ENCODE data around the gene CDH4. TPM values are rescaled to one million over a fixed set of nuclear protein-coding genes. Genes with fewer than 3 reads are reported as not detected.

CDH4 gene
- total RNA-seq, 1 experiment from 2014 or later = not detected

DNA sequence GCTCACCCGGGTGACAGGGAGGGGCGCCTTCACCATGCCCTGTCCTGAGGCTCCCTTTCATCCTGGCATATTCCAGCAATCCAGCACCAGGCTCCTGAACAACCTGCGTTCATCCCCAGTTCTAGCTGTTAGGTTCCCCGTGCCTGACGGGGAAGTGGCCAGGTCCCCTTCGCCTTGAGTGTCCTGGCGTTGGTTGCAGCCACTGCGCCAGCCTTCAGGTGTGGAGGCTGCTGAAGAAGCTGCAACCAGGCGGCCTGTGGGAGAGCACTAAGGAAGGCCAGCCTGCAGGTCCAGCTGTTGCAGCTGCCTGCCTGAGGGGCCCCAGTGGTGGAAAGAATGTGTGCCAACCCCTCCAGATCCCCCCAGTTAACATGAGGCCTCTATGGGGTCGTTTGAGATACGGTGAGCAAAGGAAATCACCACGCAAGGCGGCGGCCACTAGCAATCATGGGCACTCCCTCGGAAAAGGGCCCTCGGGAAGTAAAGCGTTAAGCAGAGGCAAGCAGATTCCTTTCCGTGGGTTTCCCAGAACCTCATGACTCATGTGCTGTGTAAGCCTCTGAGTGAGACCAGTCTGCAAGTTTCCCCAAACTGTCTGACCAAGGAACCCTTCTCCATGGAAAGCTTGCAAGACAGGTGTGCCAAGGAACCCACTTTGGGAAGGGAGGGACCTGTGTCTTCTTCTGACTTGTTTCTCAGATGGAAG, 492.8 kb downstream of the CDH4 start:
- no TSS peak for BruUV-seq (replicated peaks)
- intact Hi-C loops (cut with micrococcal nuclease; ENCODE audit: unreplicated experiment) = no loop called here
- POLR2A ChIA-PET (ENCODE audit: unreplicated experiment) = no interaction called here

DNA sequence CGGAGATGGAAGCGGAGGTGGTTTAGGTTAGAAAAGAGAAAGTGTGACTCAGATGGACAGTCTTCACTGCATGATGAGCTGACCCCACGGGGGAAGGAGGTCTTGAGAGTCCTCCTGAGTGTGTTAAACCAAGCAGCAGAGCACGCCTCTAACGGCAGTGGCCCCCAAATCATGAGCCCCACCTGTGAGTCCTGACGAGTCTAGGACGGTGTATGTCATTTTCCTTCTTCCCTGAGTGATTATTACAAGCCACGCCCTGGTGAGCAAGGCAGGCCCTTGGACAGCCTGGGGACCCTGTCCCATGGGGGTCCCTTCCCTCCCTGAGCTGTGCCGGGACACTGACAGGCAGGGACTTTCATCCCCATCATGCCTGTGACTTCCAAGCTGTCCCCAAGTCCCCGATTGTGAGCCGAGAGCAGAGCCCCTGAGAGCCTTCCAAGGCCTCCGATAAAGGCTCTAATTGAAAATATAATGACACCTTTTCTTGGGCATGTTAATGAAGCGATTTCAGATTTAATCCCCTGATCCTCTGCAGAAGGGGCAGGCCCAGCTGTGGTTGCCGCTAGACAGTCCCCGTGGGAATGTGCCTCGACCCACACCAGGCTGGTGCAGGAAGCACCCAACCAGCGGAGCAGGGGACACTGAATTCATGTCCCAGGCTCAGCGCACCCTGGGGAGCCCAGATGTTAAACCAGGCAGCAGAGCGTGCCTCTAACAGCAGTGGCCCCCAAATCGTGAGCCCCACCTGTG, 493.5 kb downstream of the CDH4 start:
- TF ChIP-seq, protein P1, sequence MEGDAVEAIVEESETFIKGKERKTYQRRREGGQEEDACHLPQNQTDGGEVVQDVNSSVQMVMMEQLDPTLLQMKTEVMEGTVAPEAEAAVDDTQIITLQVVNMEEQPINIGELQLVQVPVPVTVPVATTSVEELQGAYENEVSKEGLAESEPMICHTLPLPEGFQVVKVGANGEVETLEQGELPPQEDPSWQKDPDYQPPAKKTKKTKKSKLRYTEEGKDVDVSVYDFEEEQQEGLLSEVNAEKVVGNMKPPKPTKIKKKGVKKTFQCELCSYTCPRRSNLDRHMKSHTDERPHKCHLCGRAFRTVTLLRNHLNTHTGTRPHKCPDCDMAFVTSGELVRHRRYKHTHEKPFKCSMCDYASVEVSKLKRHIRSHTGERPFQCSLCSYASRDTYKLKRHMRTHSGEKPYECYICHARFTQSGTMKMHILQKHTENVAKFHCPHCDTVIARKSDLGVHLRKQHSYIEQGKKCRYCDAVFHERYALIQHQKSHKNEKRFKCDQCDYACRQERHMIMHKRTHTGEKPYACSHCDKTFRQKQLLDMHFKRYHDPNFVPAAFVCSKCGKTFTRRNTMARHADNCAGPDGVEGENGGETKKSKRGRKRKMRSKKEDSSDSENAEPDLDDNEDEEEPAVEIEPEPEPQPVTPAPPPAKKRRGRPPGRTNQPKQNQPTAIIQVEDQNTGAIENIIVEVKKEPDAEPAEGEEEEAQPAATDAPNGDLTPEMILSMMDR (conservative IDR thresholded peaks at IDR 0.05) = no peak
- TF ChIP-seq EZH2 (IDR thresholded peaks at IDR 0.05; ENCODE audit: low read depth) = no peak
- intact Hi-C loops (cut with micrococcal nuclease; ENCODE audit: unreplicated experiment) = no loop called here
- DNase-seq = no peak
- no peaks in the 10 kb centered on the region for H3K9me2 ChIP-seq (ENCODE audit: insufficient read depth)
- BruUV-seq (replicated peaks) = no TSS peak
- ChIA-PET POLR2A (ENCODE audit: unreplicated experiment) (no interaction called here), CTCF (no interaction called here)
- no peaks in the 10 kb centered on the region for H3K4me1 ChIP-seq (replicated peaks; ENCODE audit: insufficient read depth)
- no peak overlapping the region for H2AFZ ChIP-seq
- no peaks in the 10 kb centered on the region; the same call in 1 of the 2 replicates for H3K9me3 ChIP-seq (ENCODE audit: insufficient read depth, low read depth)
- H3K79me2 ChIP-seq (ENCODE audit: low read depth) = no peaks in the 10 kb centered on the region
- peaks cover 82% of the 10 kb centered on the region for H3K27me3 ChIP-seq (ENCODE audit: insufficient read depth, low read depth)
- no peaks in the 10 kb centered on the region for H4K20me1 ChIP-seq (ENCODE audit: insufficient read depth)
- H3F3A ChIP-seq (ENCODE audit: insufficient read depth, low read depth) = no peaks in the 10 kb centered on the region
- H3K27ac ChIP-seq = no peak overlapping the region
- no peak overlapping the region for H3K4me2 ChIP-seq
- no peaks in the 10 kb centered on the region for H3K36me3 ChIP-seq (ENCODE audit: low read depth)
- no peak overlapping the region for H3K4me3 ChIP-seq

More for the DNA sequence above, 492.8 kb downstream of the CDH4 start:
- H3K36me3 ChIP-seq (ENCODE audit: low read depth) = no peaks in the 10 kb centered on the region
- no peaks in the 10 kb centered on the region for H3F3A ChIP-seq (ENCODE audit: insufficient read depth, low read depth)
- no peaks in the 10 kb centered on the region for H3K4me1 ChIP-seq (replicated peaks; ENCODE audit: insufficient read depth)
- no peaks in the 10 kb centered on the region; the same call in 1 of the 2 replicates for H3K9me3 ChIP-seq (ENCODE audit: insufficient read depth, low read depth)
- no peak overlapping the region for H3K27ac ChIP-seq
- H3K4me2 ChIP-seq = no peak overlapping the region
- DNase-seq = no peak
- no peak overlapping the region for H2AFZ ChIP-seq
- H4K20me1 ChIP-seq (ENCODE audit: insufficient read depth) = no peaks in the 10 kb centered on the region
- H3K4me3 ChIP-seq = no peak overlapping the region
- no peaks in the 10 kb centered on the region for H3K9me2 ChIP-seq (ENCODE audit: insufficient read depth)
- H3K79me2 ChIP-seq (ENCODE audit: low read depth) = no peaks in the 10 kb centered on the region
- TF ChIP-seq EZH2 (IDR thresholded peaks at IDR 0.05; ENCODE audit: low read depth) = no peak
- TF ChIP-seq, protein P1 (conservative IDR thresholded peaks at IDR 0.05) = no peak
- CTCF ChIA-PET = no interaction called here
- H3K27me3 ChIP-seq (ENCODE audit: insufficient read depth, low read depth) = peaks cover 85% of the 10 kb centered on the region

DNA sequence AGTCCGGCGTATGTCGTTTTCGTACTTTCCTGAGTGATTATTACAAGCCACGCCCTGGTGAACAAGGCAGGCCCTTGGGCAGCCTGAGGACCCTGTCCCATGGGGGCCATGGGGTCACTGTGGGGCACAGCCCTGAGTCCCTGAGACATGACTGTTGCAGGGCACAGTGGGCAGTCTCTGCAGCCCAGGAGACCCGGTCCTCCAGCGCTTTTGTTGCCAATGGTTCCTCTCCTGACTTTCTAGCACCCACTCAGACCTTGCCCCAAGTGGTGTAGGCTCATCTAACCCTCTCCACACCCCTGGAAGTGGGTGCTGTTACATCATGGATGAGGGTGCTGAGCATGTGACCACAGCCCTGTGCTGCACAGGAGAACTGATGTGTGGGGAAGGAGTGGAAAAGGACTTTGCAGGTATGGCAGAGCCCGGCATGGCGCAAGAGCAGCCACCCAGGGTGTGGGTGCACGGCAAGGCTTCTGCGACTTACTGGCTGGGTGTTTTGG, 494.1 kb downstream of the CDH4 start:
- no peaks in the 10 kb centered on the region; the same call in 1 of the 2 replicates for H3K9me3 ChIP-seq (ENCODE audit: insufficient read depth, low read depth)
- TF ChIP-seq, protein P1 (conservative IDR thresholded peaks at IDR 0.05) = no peak
- no peak for TF ChIP-seq EZH2 (IDR thresholded peaks at IDR 0.05; ENCODE audit: low read depth)
- ChIA-PET POLR2A (ENCODE audit: unreplicated experiment) (no interaction called here), CTCF (no interaction called here)
- peaks cover 78% of the 10 kb centered on the region for H3K27me3 ChIP-seq (ENCODE audit: insufficient read depth, low read depth)
- no peaks in the 10 kb centered on the region for H3K9me2 ChIP-seq (ENCODE audit: insufficient read depth)
- BruUV-seq (replicated peaks) = no TSS peak
- H3F3A ChIP-seq (ENCODE audit: insufficient read depth, low read depth) = no peaks in the 10 kb centered on the region
- no peaks in the 10 kb centered on the region for H4K20me1 ChIP-seq (ENCODE audit: insufficient read depth)
- intact Hi-C loops (cut with micrococcal nuclease; ENCODE audit: unreplicated experiment) = no loop called here
- H2AFZ ChIP-seq = no peak overlapping the region
- no peaks in the 10 kb centered on the region for H3K4me1 ChIP-seq (replicated peaks; ENCODE audit: insufficient read depth)
- DNase-seq = no peak
- H3K36me3 ChIP-seq (ENCODE audit: low read depth) = no peaks in the 10 kb centered on the region
- H3K4me3 ChIP-seq = no peak overlapping the region
- no peak overlapping the region for H3K4me2 ChIP-seq
- no peak overlapping the region for H3K27ac ChIP-seq
- no peaks in the 10 kb centered on the region for H3K79me2 ChIP-seq (ENCODE audit: low read depth)
